ENCODE measurements around the gene PEX16. TPM values are rescaled to one million over a fixed set of nuclear protein-coding genes. Genes with fewer than 3 reads are reported as not detected.

The PEX16 gene
- total RNA-seq, 1 experiment from 2014 or later, result 33.2 TPM

GRCh38 chr11:45897556-45897955 is 20.1 kb downstream of the PEX16 start:
- POLR2A ChIA-PET, result interaction anchor here (1.1 kb wide), 1 partner anchor 86 kb away, joined by 4 read pairs; no protein-coding TSS in a partner anchor
- H3K27ac ChIP-seq (ENCODE audit: low read depth, low read length), result no peak overlapping the region
- BruUV-seq (replicated peaks), result no TSS peak
- peaks cover 10 to 25% of the 10 kb centered on the region in 2 experiments; a peak in 3 of 4 replicates for H3K4me1 ChIP-seq (ENCODE audit: control insufficient read depth in 1 of 2, insufficient read depth in 2 of 2, low read length in 2 of 2)
- H3K9me2 ChIP-seq (ENCODE audit: insufficient read depth), result no peaks in the 10 kb centered on the region
- no peaks in the 10 kb centered on the region for H4K20me1 ChIP-seq (ENCODE audit: insufficient read depth)
- DNase-seq (ENCODE audit: low read depth, low spot score) (no peak), ATAC-seq (no peak)
- no peak overlapping the region for H3K9ac ChIP-seq (ENCODE audit: low read length)
- TF ChIP-seq ZFX (IDR thresholded peaks at IDR 0.05) (no peak), CTCF (IDR thresholded peaks at IDR 0.05 in 2 of 3, conservative IDR thresholded peaks at IDR 0.05 in 1 of 3; ENCODE audit: borderline replicate concordance in 1 of 3, insufficient read depth in 1 of 3, low read depth in 2 of 3, low read length in 2 of 3) (0 out of 6 replicates have a peak, but pooled peaks of 1 of the 3 experiments have one; percentile 12)
- H2AFZ ChIP-seq (ENCODE audit: low read depth, low read length, poor library complexity, severe bottlenecking), result no peak overlapping the region
- H3K79me2 ChIP-seq (ENCODE audit: insufficient read depth, low read length), result no peaks in the 10 kb centered on the region
- no peaks in the 10 kb centered on the region for H3K36me3 ChIP-seq (ENCODE audit: control insufficient read depth in 1 of 2, insufficient read depth in 2 of 2, low read length in 2 of 2)
- CTCF ChIA-PET, result no interaction called here
- no peaks in the 10 kb centered on the region for H3K27me3 ChIP-seq (ENCODE audit: insufficient read depth, low read length)
- H3K4me2 ChIP-seq (ENCODE audit: low read length), result no peak overlapping the region
- H3K4me3 ChIP-seq (replicated peaks in 1 of 2; ENCODE audit: low read depth in 1 of 2, low read length in 2 of 2), result no peak overlapping the region
- intact Hi-C loops (cut with micrococcal nuclease), result no loop called here
- RAD21 ChIA-PET (ENCODE audit: low non-redundant PET in 1 of 2, low total read pairs in 2 of 2, uncharacterized antibody in 2 of 2, unreplicated experiment in 2 of 2), result no interaction called here
- no peaks in the 10 kb centered on the region for H3K9me3 ChIP-seq (ENCODE audit: control insufficient read depth in 1 of 2, insufficient read depth in 1 of 2, low read depth in 1 of 2, low read length in 2 of 2)

- Histone ChIP-seq H3K4me1 (ENCODE audit: control insufficient read depth in 1 of 2, insufficient read depth in 2 of 2, low read length in 2 of 2) (peaks cover 10 to 25% of the 10 kb centered on the region in 2 experiments; a peak in 3 of 4 replicates), H3K9me2 (ENCODE audit: insufficient read depth) (no peaks in the 10 kb centered on the region), H3K79me2 (ENCODE audit: insufficient read depth, low read length) (no peaks in the 10 kb centered on the region), H3K9me3 (ENCODE audit: control insufficient read depth in 1 of 2, insufficient read depth in 1 of 2, low read depth in 1 of 2, low read length in 2 of 2) (no peaks in the 10 kb centered on the region), H3K9ac (ENCODE audit: low read length) (no peak overlapping the region), H3K36me3 (ENCODE audit: control insufficient read depth in 1 of 2, insufficient read depth in 2 of 2, low read length in 2 of 2) (no peaks in the 10 kb centered on the region), H3K27ac (ENCODE audit: low read depth, low read length) (no peak overlapping the region), H3K4me3 (replicated peaks in 1 of 2; ENCODE audit: low read depth in 1 of 2, low read length in 2 of 2) (no peak overlapping the region), H4K20me1 (ENCODE audit: insufficient read depth) (no peaks in the 10 kb centered on the region), H3K4me2 (ENCODE audit: low read length) (no peak overlapping the region), H3K27me3 (ENCODE audit: insufficient read depth, low read length) (no peaks in the 10 kb centered on the region), H2AFZ (ENCODE audit: low read depth, low read length, poor library complexity, severe bottlenecking) (no peak overlapping the region)
- POLR2A ChIA-PET, result no interaction called here
- RAD21 ChIA-PET (ENCODE audit: low non-redundant PET in 1 of 2, low total read pairs in 2 of 2, uncharacterized antibody in 2 of 2, unreplicated experiment in 2 of 2), result no interaction called here
- no TSS peak for BruUV-seq (replicated peaks)
- intact Hi-C loops (cut with micrococcal nuclease), result no loop called here
- no peak for ATAC-seq
- no peak for DNase-seq (ENCODE audit: low read depth, low spot score)
- CTCF ChIA-PET, result no interaction called here
- TF ChIP-seq TCF7L2 (IDR thresholded peaks at IDR 0.05; ENCODE audit: borderline replicate concordance, extremely low read depth, insufficient read depth, insufficient read length), result no peak
- TF ChIP-seq SP1 (IDR thresholded peaks at IDR 0.05; ENCODE audit: low read depth), result no peak
- no peak for TF ChIP-seq JUND (IDR thresholded peaks at IDR 0.05)
- TF ChIP-seq CTCF (IDR thresholded peaks at IDR 0.05 in 2 of 3, conservative IDR thresholded peaks at IDR 0.05 in 1 of 3; ENCODE audit: borderline replicate concordance in 1 of 3, insufficient read depth in 1 of 3, low read depth in 2 of 3, low read length in 2 of 3), result no peak
- TF ChIP-seq CBX3 (IDR thresholded peaks at IDR 0.05; ENCODE audit: low read depth), result no peak
- TF ChIP-seq EGR1 (IDR thresholded peaks at IDR 0.05; ENCODE audit: low read depth), result no peak
- TF ChIP-seq EZH2phosphoT487 (IDR thresholded peaks at IDR 0.05; ENCODE audit: borderline replicate concordance), result no peak
- TF ChIP-seq EZH2 (IDR thresholded peaks at IDR 0.05), result no peak
- no peak for TF ChIP-seq ZNF274 (IDR thresholded peaks at IDR 0.05; ENCODE audit: low read depth, low read length)
- no peak for TF ChIP-seq CEBPB (IDR thresholded peaks at IDR 0.05; ENCODE audit: low read depth)
- no peak for TF ChIP-seq ZFX (IDR thresholded peaks at IDR 0.05)
- no peak for TF ChIP-seq SIN3A (IDR thresholded peaks at IDR 0.05; ENCODE audit: low read depth)
- TF ChIP-seq POLR2A (IDR thresholded peaks at IDR 0.05; ENCODE audit: borderline replicate concordance, extremely low read depth, insufficient read depth, insufficient read length), result no peak
- TF ChIP-seq ZBTB33 (IDR thresholded peaks at IDR 0.05; ENCODE audit: extremely low read depth, insufficient replicate concordance, low read length), result no peak
These were observed 21.2 kb downstream of the PEX16 start for GRCh38 chr11:45896422-45896984.
